Measurements from ENCODE around the gene TBC1D1. TPM values are rescaled to one million over a fixed set of nuclear protein-coding genes. Genes with fewer than 3 reads are reported as not detected.
A peak's percentile ranks its signal among the peaks of the same experiment; 100 is the strongest.

The TBC1D1 gene
- total RNA-seq, 1 donor, result 66.6 TPM

- Histone ChIP-seq H3K4me1 (ENCODE audit: insufficient read depth, low read length) (peaks cover 68% of the 10 kb centered on the region), H2AFZ (ENCODE audit: low read length) (peak overlapping the region; percentile 40), H4K20me1 (ENCODE audit: insufficient read depth, low read length) (no peaks in the 10 kb centered on the region), H3K4me3 (ENCODE audit: insufficient read depth, low read length) (no peak overlapping the region), H3K9me3 (ENCODE audit: low read depth, low read length) (no peaks in the 10 kb centered on the region), H3K27ac (ENCODE audit: low read depth, low read length) (peak overlapping the region; percentile 94), H3K27me3 (ENCODE audit: insufficient read depth, low read length) (no peaks in the 10 kb centered on the region), H3K4me2 (ENCODE audit: insufficient read depth, low read length) (peak overlapping the region; percentile 42), H3K36me3 (ENCODE audit: insufficient read depth, low read length) (no peaks in the 10 kb centered on the region), H3K79me2 (ENCODE audit: insufficient read depth, low read length) (peaks cover 9% of the 10 kb centered on the region)
- TF ChIP-seq, protein P1, sequence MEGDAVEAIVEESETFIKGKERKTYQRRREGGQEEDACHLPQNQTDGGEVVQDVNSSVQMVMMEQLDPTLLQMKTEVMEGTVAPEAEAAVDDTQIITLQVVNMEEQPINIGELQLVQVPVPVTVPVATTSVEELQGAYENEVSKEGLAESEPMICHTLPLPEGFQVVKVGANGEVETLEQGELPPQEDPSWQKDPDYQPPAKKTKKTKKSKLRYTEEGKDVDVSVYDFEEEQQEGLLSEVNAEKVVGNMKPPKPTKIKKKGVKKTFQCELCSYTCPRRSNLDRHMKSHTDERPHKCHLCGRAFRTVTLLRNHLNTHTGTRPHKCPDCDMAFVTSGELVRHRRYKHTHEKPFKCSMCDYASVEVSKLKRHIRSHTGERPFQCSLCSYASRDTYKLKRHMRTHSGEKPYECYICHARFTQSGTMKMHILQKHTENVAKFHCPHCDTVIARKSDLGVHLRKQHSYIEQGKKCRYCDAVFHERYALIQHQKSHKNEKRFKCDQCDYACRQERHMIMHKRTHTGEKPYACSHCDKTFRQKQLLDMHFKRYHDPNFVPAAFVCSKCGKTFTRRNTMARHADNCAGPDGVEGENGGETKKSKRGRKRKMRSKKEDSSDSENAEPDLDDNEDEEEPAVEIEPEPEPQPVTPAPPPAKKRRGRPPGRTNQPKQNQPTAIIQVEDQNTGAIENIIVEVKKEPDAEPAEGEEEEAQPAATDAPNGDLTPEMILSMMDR (IDR thresholded peaks at IDR 0.05; ENCODE audit: extremely low read depth, low read depth, low read length), result no peak
- DNase-seq (ENCODE audit: insufficient read length, low spot score, missing footprints), result peak; percentile 87
Measured at GRCh38 chr4:38082424-38083385, 191.8 kb downstream of the TBC1D1 start.

DNA sequence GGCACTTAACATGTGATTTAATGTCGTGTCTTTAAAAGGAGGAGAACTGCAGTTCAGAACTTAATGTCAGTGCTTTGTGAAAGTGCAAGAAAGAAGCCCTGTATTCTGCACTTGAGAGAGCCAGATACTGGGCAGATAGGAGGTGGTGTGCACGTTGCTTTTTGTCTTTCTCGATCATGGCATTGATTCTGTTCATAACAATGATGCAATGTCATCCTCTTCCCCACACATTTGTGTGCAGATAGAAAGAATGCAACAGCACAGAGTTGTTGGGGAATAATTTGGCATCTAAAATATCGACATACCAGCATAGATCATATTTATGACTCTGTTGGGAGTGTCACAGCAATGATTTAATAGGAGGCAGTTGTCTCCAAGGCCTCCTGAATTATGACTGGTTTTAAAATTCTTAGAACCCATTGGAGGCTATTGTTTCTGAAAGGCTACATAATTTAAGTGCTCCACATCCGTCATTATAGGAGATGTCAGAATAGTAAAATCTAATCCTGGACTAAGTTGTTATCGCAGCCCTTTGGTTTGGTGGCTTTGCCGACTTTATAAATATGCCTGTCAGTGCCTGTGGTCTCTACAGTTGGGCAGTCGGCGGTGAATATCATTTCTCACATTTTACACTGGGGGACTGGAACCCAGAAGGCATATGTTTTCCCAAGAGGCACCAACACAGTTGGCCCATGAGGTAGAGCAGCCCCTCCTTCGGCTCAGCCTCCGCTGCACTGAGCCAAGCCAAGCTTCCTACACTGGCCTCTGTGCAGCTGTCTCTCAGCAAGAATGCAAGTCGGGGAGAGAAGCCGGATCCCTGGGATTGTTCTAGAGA lies 194.2 kb downstream of the TBC1D1 start:
- H3K4me1 ChIP-seq (ENCODE audit: insufficient read depth, low read length), result peaks cover 48% of the 10 kb centered on the region
- TF ChIP-seq, protein P1 (IDR thresholded peaks at IDR 0.05; ENCODE audit: extremely low read depth, low read depth, low read length), result no peak
- peaks cover 6% of the 10 kb centered on the region for H3K79me2 ChIP-seq (ENCODE audit: insufficient read depth, low read length)
- peaks cover 5% of the 10 kb centered on the region for H3K36me3 ChIP-seq (ENCODE audit: insufficient read depth, low read length)
- peak overlapping the region; percentile 70 for H3K27ac ChIP-seq (ENCODE audit: low read depth, low read length)
- DNase-seq (ENCODE audit: insufficient read length, low spot score, missing footprints), result no peak
- H3K9me3 ChIP-seq (ENCODE audit: low read depth, low read length), result no peaks in the 10 kb centered on the region
- H3K4me3 ChIP-seq (ENCODE audit: insufficient read depth, low read length), result no peak overlapping the region
- H2AFZ ChIP-seq (ENCODE audit: low read length), result no peak overlapping the region
- H3K27me3 ChIP-seq (ENCODE audit: insufficient read depth, low read length), result no peaks in the 10 kb centered on the region
- H4K20me1 ChIP-seq (ENCODE audit: insufficient read depth, low read length), result no peaks in the 10 kb centered on the region
- peak overlapping the region; percentile 27 for H3K4me2 ChIP-seq (ENCODE audit: insufficient read depth, low read length)

DNA sequence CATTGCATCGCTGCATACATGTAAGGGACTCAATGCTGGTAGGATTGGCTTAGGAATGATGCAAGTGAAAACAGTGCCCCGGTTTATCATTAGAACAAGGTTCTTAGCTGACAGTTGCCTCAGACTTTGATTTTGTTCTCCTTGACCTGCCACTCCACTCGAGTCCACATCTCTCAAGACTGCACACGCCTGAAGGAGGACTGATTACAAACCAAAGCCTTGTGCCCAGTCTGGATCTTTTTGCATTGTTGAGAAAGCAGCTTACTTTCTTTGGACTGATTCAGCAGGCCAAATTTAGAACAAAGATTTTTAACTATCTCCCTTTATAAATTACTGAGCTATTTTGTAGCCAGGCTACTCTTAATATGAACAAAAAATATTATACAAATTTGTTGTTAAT lies 194.9 kb downstream of the TBC1D1 start:
- Histone ChIP-seq H3K9me3 (ENCODE audit: low read depth, low read length) (no peaks in the 10 kb centered on the region), H3K27me3 (ENCODE audit: insufficient read depth, low read length) (no peaks in the 10 kb centered on the region), H3K4me2 (ENCODE audit: insufficient read depth, low read length) (peak overlapping the region; percentile 27), H3K79me2 (ENCODE audit: insufficient read depth, low read length) (peaks cover 3% of the 10 kb centered on the region), H3K4me1 (ENCODE audit: insufficient read depth, low read length) (peaks cover 46% of the 10 kb centered on the region), H3K27ac (ENCODE audit: low read depth, low read length) (peak overlapping the region; percentile 70), H3K36me3 (ENCODE audit: insufficient read depth, low read length) (peaks cover 5% of the 10 kb centered on the region), H2AFZ (ENCODE audit: low read length) (no peak overlapping the region), H3K4me3 (ENCODE audit: insufficient read depth, low read length) (no peak overlapping the region), H4K20me1 (ENCODE audit: insufficient read depth, low read length) (no peaks in the 10 kb centered on the region)
- TF ChIP-seq, protein P1 (IDR thresholded peaks at IDR 0.05; ENCODE audit: extremely low read depth, low read depth, low read length), result no peak
- DNase-seq (ENCODE audit: insufficient read length, low spot score, missing footprints), result no peak

Measured in osteoblast (primary cell).